ENCODE results near the gene LEF1.

The LEF1 gene

GRCh38 chr4:108110450-108110849 lies 58.3 kb downstream of the LEF1 start:
- no peak for DNase-seq (ENCODE audit: low read depth)

GRCh38 chr4:108109997-108110416 lies 58.7 kb downstream of the LEF1 start:
- no peak for DNase-seq (ENCODE audit: low read depth)

GRCh38 chr4:108109111-108109510 lies 59.6 kb downstream of the LEF1 start:
- DNase-seq (ENCODE audit: low read depth): no peak

GRCh38 chr4:108107729-108108382 lies 60.9 kb downstream of the LEF1 start:
- DNase-seq (ENCODE audit: low read depth): no peak

GRCh38 chr4:108107101-108107500 lies 61.6 kb downstream of the LEF1 start:
- no peak for DNase-seq (ENCODE audit: low read depth)

- no peak for DNase-seq (ENCODE audit: low read depth)
These were observed 62.5 kb downstream of the LEF1 start for GRCh38 chr4:108106186-108106585.

GRCh38 chr4:108103099-108103862 lies 65.5 kb downstream of the LEF1 start:
- DNase-seq (ENCODE audit: low read depth): no peak

- no peak for DNase-seq (ENCODE audit: low read depth)
These were observed 67.9 kb downstream of the LEF1 start for GRCh38 chr4:108100827-108101226.

- no peak for DNase-seq (ENCODE audit: low read depth)
These were observed 68.9 kb downstream of the LEF1 start for GRCh38 chr4:108099838-108100237.

GRCh38 chr4:108097990-108098553 lies 70.7 kb downstream of the LEF1 start:
- no peak for DNase-seq (ENCODE audit: low read depth)

GRCh38 chr4:108094923-108095482 lies 73.7 kb downstream of the LEF1 start:
- DNase-seq (ENCODE audit: low read depth): no peak

- no peak for DNase-seq (ENCODE audit: low read depth)
These were observed 74.6 kb downstream of the LEF1 start for GRCh38 chr4:108094131-108094530.

GRCh38 chr4:108092288-108092687 lies 76.4 kb downstream of the LEF1 start:
- DNase-seq (ENCODE audit: low read depth): no peak

- no peak for DNase-seq (ENCODE audit: low read depth)
These were observed 81.3 kb downstream of the LEF1 start for GRCh38 chr4:108087293-108087967.

- no peak for DNase-seq (ENCODE audit: low read depth)
These were observed 87.5 kb downstream of the LEF1 start for GRCh38 chr4:108081256-108081655.

GRCh38 chr4:108080747-108081146 lies 88.0 kb downstream of the LEF1 start:
- DNase-seq (ENCODE audit: low read depth): peak; percentile 30

- no peak for DNase-seq (ENCODE audit: low read depth)
These were observed 90.6 kb downstream of the LEF1 start for GRCh38 chr4:108078024-108078733.

- peak; percentile 33 for DNase-seq (ENCODE audit: low read depth)
These were observed 96.4 kb downstream of the LEF1 start for GRCh38 chr4:108072300-108072699.

- DNase-seq (ENCODE audit: low read depth): no peak
These were observed 98.0 kb downstream of the LEF1 start for GRCh38 chr4:108070775-108071174.

- DNase-seq (ENCODE audit: low read depth): no peak
These were observed 100.3 kb downstream of the LEF1 start for GRCh38 chr4:108068442-108068841.

- no peak for DNase-seq (ENCODE audit: low read depth)
These were observed 107.9 kb downstream of the LEF1 start for GRCh38 chr4:108060686-108061321.

All from activated T-cell treated with anti-CD3 and anti-CD28 coated beads for 48 hours (primary cell).